MM.1S (cell line): ENCODE data around the gene FES.
"Not testable (repeated sequence)": the region's sequence is repeated elsewhere in the genome, so short reads cannot be mapped to it uniquely, and the experiment has no call there.

ENCODE experiments used
- DNase-seq: peaks from one replicate; pipeline ENCODE4 v3.0.0-alpha.2; 2015
- H2AFZ ChIP-seq: fragments of 300-600 bp; sonication (generic); 2 replicates; pipeline ENCODE4 v1.6.0; 2016; ENCODE audit warnings: antibody characterized with exemption, low read length
- H3F3A ChIP-seq: fragments of 300-600 bp; sonication (generic); 2 replicates; pipeline ENCODE4 v1.6.1; 2016; ENCODE audit warnings: mild to moderate bottlenecking, antibody characterized with exemption, low read length, moderate library complexity, mixed read lengths; ENCODE audit not compliant: insufficient read depth
- H3K27ac ChIP-seq: fragments of 300-600 bp; sonication (generic); 2 replicates; pipeline ENCODE4 v1.5.1; 2016; ENCODE audit warnings: mild to moderate bottlenecking, low read length
- H3K27me3 ChIP-seq: fragments of 300-600 bp; sonication (generic); replicated peaks from 2 replicates; pipeline ENCODE4 v1.6.0; 2016; ENCODE audit warnings: low read length; ENCODE audit not compliant: insufficient read depth
- H3K36me3 ChIP-seq: fragments of 300-600 bp; sonication (generic); replicated peaks from 2 replicates; pipeline ENCODE4 v1.6.1; 2016; ENCODE audit warnings: mild to moderate bottlenecking, low read length, mixed read lengths; ENCODE audit not compliant: insufficient read depth
- H3K4me1 ChIP-seq: fragments of 300-600 bp; sonication (generic); 2 replicates; pipeline ENCODE4 v1.6.1; 2016; ENCODE audit warnings: low read length, mixed read lengths
- H3K4me2 ChIP-seq: fragments of 300-600 bp; sonication (generic); 2 replicates; pipeline ENCODE4 v1.6.0; 2016; ENCODE audit warnings: low read depth, low read length
- H3K4me3 ChIP-seq: fragments of 300-600 bp; sonication (generic); 2 replicates; pipeline ENCODE4 v1.5.1; 2016; ENCODE audit warnings: low read length, mixed read lengths
- H3K79me2 ChIP-seq: fragments of 300-600 bp; sonication (generic); 2 replicates; pipeline ENCODE4 v1.6.1; 2016; ENCODE audit warnings: mixed run types, low read length, mixed read lengths
- H3K9ac ChIP-seq: fragments of 300-600 bp; sonication (generic); 2 replicates; pipeline ENCODE4 v1.6.1; 2016; ENCODE audit warnings: low read length, mixed read lengths
- H3K9me2 ChIP-seq: fragments of 300-600 bp; sonication (generic); replicated peaks from 2 replicates; pipeline ENCODE4 v1.6.1; 2016; ENCODE audit warnings: mild to moderate bottlenecking, low read length, mixed read lengths; ENCODE audit not compliant: insufficient read depth
- H3K9me3 ChIP-seq: fragments of 300-600 bp; sonication (generic); replicated peaks from 2 replicates; pipeline ENCODE4 v1.6.1; 2016; ENCODE audit warnings: mild to moderate bottlenecking, low read length, mixed read lengths; ENCODE audit not compliant: insufficient read depth
- H4K20me1 ChIP-seq: fragments of 300-600 bp; sonication (generic); 2 replicates; pipeline ENCODE4 v1.6.1; 2016; ENCODE audit warnings: mild to moderate bottlenecking, low read length, moderate library complexity, mixed read lengths; ENCODE audit not compliant: insufficient read depth
- EZH2 ChIP-seq: fragments of 300-600 bp; sonication (generic); optimal IDR thresholded peaks from 2 replicates; pipeline ENCODE3; 2017; ENCODE audit warnings: low read depth, mild to moderate bottlenecking, antibody characterized with exemption, low read length, mixed read lengths
- EZH2phosphoT487 ChIP-seq: fragments of 300-600 bp; sonication (generic); IDR thresholded peaks from 2 replicates; pipeline ENCODE4 v1.6.1; 2018; ENCODE audit warnings: antibody characterized with exemption, low read length
- TF ChIP-seq, protein P1 (sequence below): fragments of 300-600 bp; sonication (generic); IDR thresholded peaks from 2 replicates; pipeline ENCODE4 v1.5.1; 2016; ENCODE audit warnings: antibody characterized with exemption, low read length, mixed read lengths

FES gene

DNA sequence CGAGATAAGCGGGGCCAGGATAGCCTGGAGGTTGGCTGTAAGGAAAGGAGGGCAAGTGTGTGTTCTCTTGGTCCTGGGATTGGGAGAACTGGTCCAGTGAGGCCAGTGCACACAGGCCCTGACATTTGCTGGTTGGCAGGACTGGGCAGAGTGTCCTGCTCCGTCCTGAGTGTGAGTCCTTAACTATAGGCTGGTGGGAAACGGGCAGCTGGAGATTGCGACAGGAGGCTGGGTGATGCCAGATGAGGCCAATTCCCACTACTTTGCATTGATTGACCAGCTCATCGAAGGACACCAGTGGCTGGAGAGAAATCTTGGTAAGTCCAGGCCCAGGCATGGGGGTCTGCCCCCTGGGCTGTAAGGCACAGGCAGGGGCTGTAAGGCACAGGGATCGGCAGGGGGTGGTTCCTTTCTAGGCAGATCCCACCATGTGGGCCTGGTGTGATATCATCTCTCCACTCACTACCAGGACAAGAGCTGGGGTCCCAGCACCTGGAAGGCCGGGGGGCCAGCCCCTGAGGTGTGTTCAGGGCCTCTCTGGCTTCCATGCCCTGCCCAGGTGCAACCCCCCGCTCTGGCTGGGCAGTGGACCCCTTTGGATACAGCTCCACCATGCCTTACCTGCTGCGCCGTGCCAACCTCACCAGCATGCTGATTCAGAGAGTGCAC lies 22.0 kb downstream of the FES start:
- H3K9me2 ChIP-seq: no peaks in the 10 kb centered on the region
- no peak overlapping the region for H3K9ac ChIP-seq
- H3K9me3 ChIP-seq: no peaks in the 10 kb centered on the region
- H3K36me3 ChIP-seq: 0 out of 2 replicates have a peak, but pooled peaks cover 8% of the 10 kb centered on the region
- H3K4me1 ChIP-seq: peaks cover 5% of the 10 kb centered on the region; the same call in 1 of the 2 replicates
- peaks cover 25% of the 10 kb centered on the region for H3K79me2 ChIP-seq
- H3K4me2 ChIP-seq: no peak overlapping the region
- DNase-seq: no peak
- no peak overlapping the region for H2AFZ ChIP-seq
- no peaks in the 10 kb centered on the region for H3K27me3 ChIP-seq
- no peak overlapping the region for H3K4me3 ChIP-seq
- no peak overlapping the region for H3K27ac ChIP-seq
- H4K20me1 ChIP-seq: no peaks in the 10 kb centered on the region
- TF ChIP-seq EZH2 (no peak), EZH2phosphoT487 (no peak)
- TF ChIP-seq, protein P1, sequence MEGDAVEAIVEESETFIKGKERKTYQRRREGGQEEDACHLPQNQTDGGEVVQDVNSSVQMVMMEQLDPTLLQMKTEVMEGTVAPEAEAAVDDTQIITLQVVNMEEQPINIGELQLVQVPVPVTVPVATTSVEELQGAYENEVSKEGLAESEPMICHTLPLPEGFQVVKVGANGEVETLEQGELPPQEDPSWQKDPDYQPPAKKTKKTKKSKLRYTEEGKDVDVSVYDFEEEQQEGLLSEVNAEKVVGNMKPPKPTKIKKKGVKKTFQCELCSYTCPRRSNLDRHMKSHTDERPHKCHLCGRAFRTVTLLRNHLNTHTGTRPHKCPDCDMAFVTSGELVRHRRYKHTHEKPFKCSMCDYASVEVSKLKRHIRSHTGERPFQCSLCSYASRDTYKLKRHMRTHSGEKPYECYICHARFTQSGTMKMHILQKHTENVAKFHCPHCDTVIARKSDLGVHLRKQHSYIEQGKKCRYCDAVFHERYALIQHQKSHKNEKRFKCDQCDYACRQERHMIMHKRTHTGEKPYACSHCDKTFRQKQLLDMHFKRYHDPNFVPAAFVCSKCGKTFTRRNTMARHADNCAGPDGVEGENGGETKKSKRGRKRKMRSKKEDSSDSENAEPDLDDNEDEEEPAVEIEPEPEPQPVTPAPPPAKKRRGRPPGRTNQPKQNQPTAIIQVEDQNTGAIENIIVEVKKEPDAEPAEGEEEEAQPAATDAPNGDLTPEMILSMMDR: no peak
- peaks cover 21% of the 10 kb centered on the region for H3F3A ChIP-seq

DNA sequence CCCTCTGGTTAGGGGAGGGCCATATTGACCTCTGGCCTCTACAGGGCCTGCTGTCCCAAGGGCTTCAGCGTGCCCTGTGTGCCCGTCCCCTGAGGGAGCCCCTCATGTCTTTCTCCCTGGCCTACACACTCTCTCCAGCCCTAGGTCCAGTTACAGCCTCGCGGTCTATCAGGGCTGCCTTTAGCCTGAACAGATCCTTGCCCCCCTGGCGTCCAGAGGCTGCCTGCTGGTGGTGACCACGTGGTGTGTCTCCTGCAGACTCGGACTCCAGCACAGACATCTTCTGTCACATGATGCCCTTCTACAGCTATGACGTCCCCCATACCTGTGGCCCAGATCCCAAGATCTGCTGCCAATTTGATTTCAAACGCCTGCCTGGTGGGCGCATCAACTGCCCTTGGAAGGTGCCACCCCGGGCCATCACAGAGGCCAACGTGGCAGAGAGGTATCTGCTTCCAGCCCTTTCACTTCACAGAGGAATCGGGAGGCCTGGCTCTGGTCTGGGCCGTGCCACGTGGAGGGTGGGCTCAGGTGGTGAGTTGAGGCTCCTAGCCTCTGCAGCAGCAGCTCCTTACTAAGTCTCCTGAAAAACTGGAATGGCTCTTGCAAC lies 22.9 kb downstream of the FES start:
- H3K36me3 ChIP-seq: 0 out of 2 replicates have a peak, but pooled peaks cover 8% of the 10 kb centered on the region

DNA sequence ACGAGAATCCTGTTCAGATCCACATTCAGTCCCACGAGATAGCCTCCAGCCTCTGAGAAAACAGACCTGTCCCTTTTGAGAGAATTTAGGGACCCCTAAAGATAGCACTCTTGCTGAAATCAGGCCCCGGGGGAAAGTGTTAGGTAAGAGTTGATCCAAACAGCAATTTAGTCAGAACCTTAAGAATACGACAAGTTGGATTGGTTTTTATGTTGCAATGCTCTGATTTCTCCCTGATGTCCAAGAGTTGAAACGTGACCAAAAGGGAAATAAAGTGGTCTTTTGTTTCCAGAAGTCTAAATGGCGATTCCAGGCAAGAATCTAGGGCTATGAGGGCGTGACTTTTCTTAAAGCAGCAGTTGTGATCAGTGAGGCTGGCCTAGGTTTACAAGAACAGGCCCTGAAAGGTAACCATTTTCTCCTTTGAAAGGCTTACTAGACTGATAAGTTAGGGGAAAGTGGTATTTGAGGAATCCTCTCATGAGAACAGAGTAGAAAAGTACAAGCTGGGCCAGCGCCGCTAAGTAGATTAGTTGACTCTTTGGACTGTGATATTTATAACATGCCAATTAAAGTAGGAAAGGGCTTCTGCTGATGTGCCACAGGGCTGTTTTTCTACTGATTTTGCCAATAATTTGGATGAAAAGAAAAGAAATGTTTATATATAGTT lies 23.7 kb downstream of the FES start:
- Histone ChIP-seq H3K79me2 (peaks cover 25% of the 10 kb centered on the region), H3K4me1 (no peaks in the 10 kb centered on the region), H3K9me2 (no peaks in the 10 kb centered on the region), H3K9ac (no peak overlapping the region), H4K20me1 (no peaks in the 10 kb centered on the region), H2AFZ (no peak overlapping the region), H3F3A (peaks cover 11% of the 10 kb centered on the region), H3K9me3 (no peaks in the 10 kb centered on the region), H3K4me3 (no peak overlapping the region), H3K27ac (no peak overlapping the region), H3K36me3 (0 out of 2 replicates have a peak, but pooled peaks cover 8% of the 10 kb centered on the region), H3K27me3 (no peaks in the 10 kb centered on the region), H3K4me2 (no peak overlapping the region)
- DNase-seq: no peak
- TF ChIP-seq EZH2phosphoT487: no peak
- no peak for TF ChIP-seq EZH2
- TF ChIP-seq, protein P1: no peak

More for the DNA sequence above, 22.9 kb downstream of the FES start:
- H3K9me3 ChIP-seq: no peaks in the 10 kb centered on the region
- H3K79me2 ChIP-seq: peaks cover 25% of the 10 kb centered on the region
- H3K4me2 ChIP-seq: no peak overlapping the region
- no peaks in the 10 kb centered on the region for H4K20me1 ChIP-seq
- no peak overlapping the region for H2AFZ ChIP-seq
- no peak overlapping the region for H3K4me3 ChIP-seq
- TF ChIP-seq EZH2: no peak
- no peak for TF ChIP-seq EZH2phosphoT487
- TF ChIP-seq, protein P1: no peak
- H3K4me1 ChIP-seq: no peaks in the 10 kb centered on the region
- no peak overlapping the region for H3K9ac ChIP-seq
- H3K9me2 ChIP-seq: no peaks in the 10 kb centered on the region
- DNase-seq: no peak
- H3F3A ChIP-seq: peaks cover 15% of the 10 kb centered on the region
- H3K27me3 ChIP-seq: no peaks in the 10 kb centered on the region
- H3K27ac ChIP-seq: no peak overlapping the region

DNA sequence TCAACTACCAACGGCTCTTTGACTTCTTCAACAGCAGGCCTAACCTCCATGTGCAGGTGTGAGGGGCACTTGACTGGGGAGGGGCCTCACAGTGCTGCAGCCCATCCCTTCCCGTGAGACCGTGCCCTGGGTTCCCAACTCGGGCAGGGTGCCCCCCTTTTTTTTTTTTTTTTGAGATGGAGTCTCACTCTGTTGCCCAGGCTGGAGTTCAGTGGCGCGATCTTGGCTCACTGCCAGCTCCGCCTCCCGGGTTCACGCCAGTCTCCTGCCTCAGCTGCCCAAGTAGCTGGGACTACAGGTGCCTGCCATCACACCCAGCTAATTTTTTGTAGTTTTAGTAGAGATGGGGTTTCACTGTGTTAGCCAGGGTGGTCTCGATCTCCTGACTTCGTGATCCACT lies 25.1 kb downstream of the FES start:
- not testable (repeated sequence) for H3K9ac ChIP-seq, H3K4me1 ChIP-seq, H3K9me2 ChIP-seq, H3K27me3 ChIP-seq, H2AFZ ChIP-seq, H3K36me3 ChIP-seq, H3K27ac ChIP-seq, H3K4me3 ChIP-seq, H3K4me2 ChIP-seq, H4K20me1 ChIP-seq, H3K9me3 ChIP-seq, DNase-seq, H3F3A ChIP-seq
- H3K79me2 ChIP-seq: peaks cover 14% of the 10 kb centered on the region
